Thyroid gland (tissue), 4 donors: ENCODE data around the gene NAALADL2.
"Not testable (repeated sequence)": the region's sequence is repeated elsewhere in the genome, so short reads cannot be mapped to it uniquely, and the experiment has no call there.

ENCODE experiments used
- POLR2A ChIP-seq, 2 donors: fragments of 450-650 bp; IDR thresholded peaks; one replicate each; pipeline ENCODE4 v1.6.1; 2017; ENCODE audit warnings: antibody characterized with exemption in 2 of 2, mild to moderate bottlenecking in 2 of 2, moderate library complexity in 1 of 2
- TF ChIP-seq, protein P1 (sequence below), 6 experiments: fragments of 200-600 bp in 3 of 6; fragments of 450-650 bp in 3 of 6; sonication (generic) in 3 of 6; IDR thresholded peaks; one replicate each; pipeline ENCODE4 v1.5.1; 2016 to 2019; ENCODE audit warnings: antibody characterized with exemption in 6 of 6, mild to moderate bottlenecking in 2 of 6, inconsistent platforms in 1 of 6, moderate library complexity in 1 of 6

DNA sequence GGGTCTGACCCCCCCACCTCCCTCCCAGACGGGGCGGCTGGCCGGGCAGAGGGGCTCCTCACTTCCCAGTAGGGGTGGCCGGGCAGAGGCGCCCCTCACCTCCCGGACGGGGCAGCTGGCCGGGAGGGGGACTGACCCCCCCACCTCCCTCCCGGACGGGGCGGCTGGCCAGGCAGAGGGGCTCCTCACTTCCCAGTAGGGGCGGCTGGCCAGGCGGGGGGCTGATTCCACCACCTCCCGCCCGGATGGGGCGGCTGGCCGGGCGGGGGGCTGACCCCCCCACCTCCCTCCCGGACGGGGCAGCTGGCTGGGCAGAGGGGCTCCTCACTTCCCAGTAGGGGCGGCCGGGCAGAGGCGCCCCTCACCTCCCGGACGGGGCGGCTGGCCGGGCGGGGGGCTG lies 272.7 kb downstream of the NAALADL2 start:
- TF ChIP-seq POLR2A (IDR thresholded peaks at IDR 0.05) = not testable (repeated sequence)
- TF ChIP-seq, protein P1, sequence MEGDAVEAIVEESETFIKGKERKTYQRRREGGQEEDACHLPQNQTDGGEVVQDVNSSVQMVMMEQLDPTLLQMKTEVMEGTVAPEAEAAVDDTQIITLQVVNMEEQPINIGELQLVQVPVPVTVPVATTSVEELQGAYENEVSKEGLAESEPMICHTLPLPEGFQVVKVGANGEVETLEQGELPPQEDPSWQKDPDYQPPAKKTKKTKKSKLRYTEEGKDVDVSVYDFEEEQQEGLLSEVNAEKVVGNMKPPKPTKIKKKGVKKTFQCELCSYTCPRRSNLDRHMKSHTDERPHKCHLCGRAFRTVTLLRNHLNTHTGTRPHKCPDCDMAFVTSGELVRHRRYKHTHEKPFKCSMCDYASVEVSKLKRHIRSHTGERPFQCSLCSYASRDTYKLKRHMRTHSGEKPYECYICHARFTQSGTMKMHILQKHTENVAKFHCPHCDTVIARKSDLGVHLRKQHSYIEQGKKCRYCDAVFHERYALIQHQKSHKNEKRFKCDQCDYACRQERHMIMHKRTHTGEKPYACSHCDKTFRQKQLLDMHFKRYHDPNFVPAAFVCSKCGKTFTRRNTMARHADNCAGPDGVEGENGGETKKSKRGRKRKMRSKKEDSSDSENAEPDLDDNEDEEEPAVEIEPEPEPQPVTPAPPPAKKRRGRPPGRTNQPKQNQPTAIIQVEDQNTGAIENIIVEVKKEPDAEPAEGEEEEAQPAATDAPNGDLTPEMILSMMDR (IDR thresholded peaks at IDR 0.05) = not testable (repeated sequence)
